GM12878 (cell line): ENCODE measurements around the gene SERPINE1. TPM values are rescaled to one million over a fixed set of nuclear protein-coding genes. Genes with fewer than 3 reads are reported as not detected.

Experiments
- ATAC-seq: fragments of 200-7000 bp; cut with Tn5 transposase; 3 replicates; pipeline ENCODE4 v1.9.1; 2020; ENCODE audit warnings: mild to moderate bottlenecking, moderate library complexity
- BruUV-seq: library from RNA; stranded (reverse); fragments of 400-500 nt; replicated peaks from 2 replicates; lab custom pipeline; 2021; lab: Mats Ljungman, UMichigan
- CTCF ChIA-PET: fragments of 300-600 bp; sonication (Branson Sonifier 250); formaldehyde crosslinking; extraction: SDS; loops from one replicate; lab custom pipeline; 2021; ENCODE audit warnings: inconsistent platforms; lab: Yijun Ruan, JAX
- POLR2A ChIA-PET: fragments of 350-600 bp; formaldehyde crosslinking; extraction: SDS; loops from one replicate; lab custom pipeline; 2021; ENCODE audit warnings: inconsistent platforms; lab: Charles Lee
- RAD21 ChIA-PET: fragments of 300-600 bp; sonication (Branson Sonifier 250); formaldehyde crosslinking; loops from one replicate; lab custom pipeline; 2023; ENCODE audit warnings: antibody characterized with exemption; ENCODE audit not compliant: unreplicated experiment; lab: Charles Lee
- SMC1A ChIA-PET: fragments of 300-600 bp; sonication (Branson Sonifier 250); formaldehyde crosslinking; loops from one replicate; lab custom pipeline; 2023; ENCODE audit not compliant: unreplicated experiment, uncharacterized antibody; lab: Charles Lee
- DNase-seq: peaks from one replicate; pipeline ENCODE4 v3.0.0-alpha.2; 2011; ENCODE audit warnings: low read depth, low spot score
- FAIRE-seq: peaks from 3 replicates; lab custom pipeline; 2011; peaks lifted over from hg19 to GRCh38; lab: Jason Lieb, UNC
- H2AFZ ChIP-seq: 2 replicates; pipeline ENCODE4 v1.6.0; 2011; ENCODE audit warnings: low read depth, low read length, control low read depth; ENCODE audit not compliant: control insufficient read depth
- H3K27ac ChIP-seq: 2 replicates; pipeline ENCODE4 v1.5.1; 2011; ENCODE audit warnings: control low read depth; ENCODE audit not compliant: control insufficient read depth, insufficient read depth
- H3K27me3 ChIP-seq, 2 experiments: replicated peaks in 1 of 2; 2 replicates each; pipeline versions ENCODE4 v1.6.0 to v1.6.1; 2011; ENCODE audit warnings: low read length in 1 of 2; ENCODE audit not compliant: control insufficient read depth in 2 of 2, insufficient read depth in 2 of 2
- H3K36me3 ChIP-seq, 2 experiments: 2 replicates each; pipeline ENCODE4 v1.5.1; 2011; ENCODE audit warnings: low read length in 1 of 2; ENCODE audit not compliant: control insufficient read depth in 2 of 2, insufficient read depth in 2 of 2
- H3K4me1 ChIP-seq: 2 replicates; pipeline ENCODE4 v1.6.1; 2011; ENCODE audit warnings: mild to moderate bottlenecking, low read length, moderate library complexity, mixed read lengths; ENCODE audit not compliant: control insufficient read depth, insufficient read depth
- H3K4me2 ChIP-seq: 2 replicates; pipeline ENCODE4 v1.6.0; 2011; ENCODE audit warnings: control low read depth; ENCODE audit not compliant: control insufficient read depth, insufficient read depth
- H3K4me3 ChIP-seq: fragments of 200-600 bp; sonication (generic); 2 replicates; pipeline ENCODE4 v1.5.1; 2016
- H3K79me2 ChIP-seq: 2 replicates; pipeline ENCODE4 v1.6.0; 2011; ENCODE audit warnings: low read length; ENCODE audit not compliant: control insufficient read depth, insufficient read depth
- H3K9ac ChIP-seq: 2 replicates; pipeline ENCODE4 v1.8.0; 2011; ENCODE audit warnings: low read length, control low read depth, mixed read lengths; ENCODE audit not compliant: control insufficient read depth, insufficient read depth
- H3K9me3 ChIP-seq: replicated peaks from 3 replicates; pipeline ENCODE4 v1.5.1; 2011; ENCODE audit warnings: mild to moderate bottlenecking, low read length; ENCODE audit not compliant: control insufficient read depth, insufficient read depth
- H4K20me1 ChIP-seq: 2 replicates; pipeline ENCODE4 v1.6.0; 2011; ENCODE audit not compliant: control insufficient read depth, insufficient read depth
- ATF3 ChIP-seq: IDR thresholded peaks from 2 replicates; pipeline ENCODE4 v1.6.1; 2011; ENCODE audit warnings: low read depth, mild to moderate bottlenecking, low read length, moderate library complexity, borderline replicate concordance; ENCODE audit errors: extremely low read depth
- IRF4 ChIP-seq: IDR thresholded peaks from 2 replicates; pipeline ENCODE4 v1.6.1; 2011; ENCODE audit warnings: low read depth, low read length
- JUNB ChIP-seq: IDR thresholded peaks from 2 replicates; pipeline ENCODE4 v1.6.1; 2016; ENCODE audit warnings: antibody characterized with exemption, mild to moderate bottlenecking
- PAX5 ChIP-seq: IDR thresholded peaks from 2 replicates; pipeline ENCODE4 v1.6.1; 2011; ENCODE audit warnings: low read depth, low read length, borderline replicate concordance
- POLR2AphosphoS2 ChIP-seq: IDR thresholded peaks from 2 replicates; pipeline ENCODE4 v1.6.1; 2011; ENCODE audit warnings: low read depth, mild to moderate bottlenecking, low read length, improper control_type of control experiment, moderate library complexity
- RELA ChIP-seq: fragments of 450-650 bp; IDR thresholded peaks from 2 replicates; pipeline ENCODE4 v1.8.0; 2014; ENCODE audit warnings: borderline replicate concordance; ENCODE audit not compliant: partially characterized antibody
- SMARCA5 ChIP-seq: fragments of 450-650 bp; IDR thresholded peaks from 2 replicates; pipeline ENCODE4 v1.6.1; 2017; ENCODE audit warnings: mild to moderate bottlenecking
- ZNF384 ChIP-seq: IDR thresholded peaks from 2 replicates; pipeline ENCODE4 v1.6.1; 2012; ENCODE audit warnings: low read depth, mild to moderate bottlenecking, low read length, improper control_type of control experiment, borderline replicate concordance
- ZSCAN29 ChIP-seq: fragments of 450-650 bp; IDR thresholded peaks from 2 replicates; pipeline ENCODE4 v1.6.1; 2017; ENCODE audit warnings: mild to moderate bottlenecking, moderate library complexity
- ZZZ3 ChIP-seq: IDR thresholded peaks from 2 replicates; pipeline ENCODE4 v1.6.1; 2011; ENCODE audit warnings: low read depth; ENCODE audit not compliant: control insufficient read depth, insufficient read length
- WGBS: methylation state at CpG from one replicate; pipeline ENCODE4 v1.1.6; 2016; ENCODE audit warnings: low lambda C conversion rate; ENCODE audit not compliant: insufficient replicate concordance, insufficient coverage; ENCODE audit errors: missing lambda C conversion rate; 5-methylcytosine and 5-hydroxymethylcytosine counted together
- in situ Hi-C: fragments of 300-500 bp; cut with MboI; formaldehyde crosslinking; loops from 9 replicates; pipeline ENCODE4 v1.14.3; 2018; ENCODE audit warnings: mixed read lengths
- intact Hi-C: fragments of 100-400 bp; cut with micrococcal nuclease; formaldehyde crosslinking; loops from one replicate; pipeline ENCODE4 v1.14.2; 2022; ENCODE audit not compliant: unreplicated experiment
- polyA plus RNA-seq, 11 experiments: library from polyadenylated mRNA; depleted of rRNA in 4 of 11; unstranded in 6 of 11; stranded (reverse) in 5 of 11; fragments of >200 nt; fragmentation: Nextera tagmentation in 4 of 11; fragmentation: Illumina TruSeq in 1 of 11; extraction: Ambion mirVana in 4 of 11; extraction: Trizol in 1 of 11; gene quantifications; 1 replicate in 1 of 11; 2 replicates in 10 of 11; pipeline versions ENCODE4 v1.2.1 to v1.2.3, GENCODE V29; 2011 to 2016; ENCODE audit warnings: inconsistent platforms in 2 of 11, missing spikeins in 2 of 11, low read depth in 1 of 11
- total RNA-seq, 4 experiments: library from RNA; depleted of rRNA in 3 of 4; stranded (reverse); fragments of >200 nt in 3 of 4; fragmentation: Illumina TruSeq in 1 of 4; extraction: Trizol in 1 of 4; gene quantifications; 2 replicates each; pipeline versions ENCODE4 v1.2.1 to v1.2.3, GENCODE V29; 2013 to 2021

The SERPINE1 gene
- total and polyA plus RNA-seq, 10 of the 15 experiments (the other 5 are each of a cell fraction or from before 2014, with no cell fraction given): 0.20 to 2.4 (median 0.44) TPM

GRCh38 chr7:101094376-101094775 lies 32.5 kb upstream of the SERPINE1 start:
- H2AFZ ChIP-seq: no peak overlapping the region
- ATAC-seq: no peak
- H3K27me3 ChIP-seq: no peaks in the 10 kb centered on the region
- BruUV-seq: no TSS peak
- 88% methylated on average over 9 of the region's 9 CpGs for WGBS
- RAD21 ChIA-PET: interaction anchor here (0.6 to 1.1 kb wide), 5 partner anchors 9 to 480 kb away, joined by 3 to 5 read pairs (median 3); partner anchors contain the start of gene TRIM56
- H4K20me1 ChIP-seq: 0 out of 2 replicates have a peak, but pooled peaks cover 3% of the 10 kb centered on the region
- CTCF ChIA-PET: interaction anchor here (0.6 to 1.6 kb wide), 5 partner anchors 14 to 224 kb away, joined by 3 to 10 read pairs (median 4); no protein-coding TSS in a partner anchor
- no peaks in the 10 kb centered on the region; a peak in 2 of 4 replicates for H3K36me3 ChIP-seq
- no peak overlapping the region for H3K27ac ChIP-seq
- no peak overlapping the region for H3K4me3 ChIP-seq
- peaks cover 5% of the 10 kb centered on the region; the same call in 1 of the 2 replicates for H3K79me2 ChIP-seq
- TF ChIP-seq IRF4: no peak
- TF ChIP-seq ZSCAN29: no peak
- TF ChIP-seq POLR2AphosphoS2: no peak
- no peak for TF ChIP-seq RELA
- TF ChIP-seq PAX5: no peak
- no peak for TF ChIP-seq SMARCA5
- no peak for TF ChIP-seq ZNF384
- no peak for TF ChIP-seq ATF3
- TF ChIP-seq JUNB: no peak
- no peak for TF ChIP-seq ZZZ3
- TF ChIP-seq, all 136 proteins: peak for 0
- SMC1A ChIA-PET: interaction anchor here (0.8 to 1.1 kb wide), 2 partner anchors 44 to 71 kb away, joined by 3 to 6 read pairs; partner anchors contain the start of gene VGF
- H3K9ac ChIP-seq: no peak overlapping the region
- intact Hi-C loops (no loop called here), in situ Hi-C loops (no loop called here)
- H3K4me2 ChIP-seq: no peak overlapping the region
- no peaks in the 10 kb centered on the region for H3K9me3 ChIP-seq
- DNase-seq (no peak), FAIRE-seq (no peak)
- POLR2A ChIA-PET: interaction anchor here (0.6 kb wide), 1 partner anchor 293 kb away, joined by 3 read pairs; no protein-coding TSS in a partner anchor
- no peaks in the 10 kb centered on the region for H3K4me1 ChIP-seq
